HepG2 (cell line): ENCODE measurements around the gene SMG7. TPM values are rescaled to one million over a fixed set of nuclear protein-coding genes. Genes with fewer than 3 reads are reported as not detected.

Source experiments
- ATAC-seq: fragments of 200-7000 bp; cut with Tn5 transposase; 3 replicates; pipeline ENCODE4 v1.9.1; 2020; ENCODE audit warnings: mild to moderate bottlenecking, moderate library complexity
- BruUV-seq: library from RNA; stranded (reverse); fragments of 400-500 nt; replicated peaks from 2 replicates; lab custom pipeline; 2021; lab: Mats Ljungman, UMichigan
- CTCF ChIA-PET: fragments of 300-600 bp; formaldehyde crosslinking; extraction: SDS; loops from one replicate; lab custom pipeline; 2021; ENCODE audit warnings: low total read pairs, inconsistent platforms, low intra/inter-chr PET ratio; lab: Yijun Ruan, JAX
- POLR2A ChIA-PET: fragments of 350-600 bp; sonication (Branson Sonifier 250); formaldehyde crosslinking; loops from one replicate; lab custom pipeline; 2020; ENCODE audit warnings: antibody characterized with exemption, inconsistent platforms; lab: Yijun Ruan, JAX
- DNase-seq: peaks from one replicate; pipeline ENCODE4 v3.0.0-alpha.2; 2015; ENCODE audit warnings: low spot score
- FAIRE-seq: peaks from 3 replicates; lab custom pipeline; 2011; peaks lifted over from hg19 to GRCh38; lab: Jason Lieb, UNC
- H2AFZ ChIP-seq: one replicate; pipeline ENCODE4 v1.6.1; 2011; ENCODE audit warnings: low read length, inconsistent platforms
- H3K27ac ChIP-seq: fragments of 300-600 bp; 3 replicates; pipeline ENCODE4 v1.8.0; 2011; ENCODE audit warnings: mixed run types, mild to moderate bottlenecking, mixed read lengths, low read length, inconsistent platforms; ENCODE audit not compliant: insufficient read depth; ENCODE audit errors: extremely low read length
- H3K27me3 ChIP-seq, 2 experiments: fragments of 200-600 bp in 1 of 2; 2 replicates in 1 of 2; 3 replicates in 1 of 2; pipeline versions ENCODE4 v1.6.0 to v1.8.0; 2011; ENCODE audit warnings: low read length in 2 of 2, mild to moderate bottlenecking in 2 of 2, moderate library complexity in 2 of 2, inconsistent platforms in 1 of 2; ENCODE audit not compliant: insufficient read depth in 2 of 2, control insufficient read depth in 1 of 2
- H3K36me3 ChIP-seq, 2 experiments: fragments of 200-600 bp in 1 of 2; replicated peaks in 1 of 2; 2 replicates in 1 of 2; 3 replicates in 1 of 2; pipeline versions ENCODE4 v1.5.1 to v1.8.0; 2011; ENCODE audit warnings: low read length in 2 of 2, inconsistent platforms in 1 of 2; ENCODE audit not compliant: insufficient read depth in 2 of 2, control insufficient read depth in 1 of 2
- H3K4me1 ChIP-seq: 2 replicates; pipeline ENCODE4 v1.5.1; 2012; ENCODE audit warnings: low read length, inconsistent platforms; ENCODE audit not compliant: insufficient read depth
- H3K4me2 ChIP-seq: 2 replicates; pipeline ENCODE4 v1.6.0; 2011; ENCODE audit warnings: low read depth, low read length, inconsistent platforms
- H3K4me3 ChIP-seq, 3 experiments: fragments of 200-600 bp in 1 of 3; sonication (generic), shearing (Covaris generic) in 1 of 3; replicated peaks in 1 of 3; 2 replicates each; pipeline ENCODE4 v1.5.1; 2011 to 2016; ENCODE audit warnings: low read length in 3 of 3, inconsistent platforms in 2 of 3, low read depth in 2 of 3, mild to moderate bottlenecking in 2 of 3, control low read depth in 1 of 3, mixed read lengths in 1 of 3; ENCODE audit not compliant: insufficient read depth in 1 of 3
- H3K79me2 ChIP-seq: one replicate; pipeline ENCODE4 v1.6.1; 2011; ENCODE audit warnings: low read length, inconsistent platforms; ENCODE audit not compliant: insufficient read depth
- H3K9ac ChIP-seq: 2 replicates; pipeline ENCODE4 v1.6.0; 2011; ENCODE audit warnings: mild to moderate bottlenecking, low read depth, low read length, inconsistent platforms; ENCODE audit not compliant: insufficient read depth
- H3K9me3 ChIP-seq: 2 replicates; pipeline ENCODE4 v1.5.1; 2012; ENCODE audit warnings: mild to moderate bottlenecking, low read length
- H4K20me1 ChIP-seq: 2 replicates; pipeline ENCODE4 v1.6.0; 2011; ENCODE audit warnings: inconsistent platforms, mild to moderate bottlenecking, low read length, moderate library complexity; ENCODE audit not compliant: insufficient read depth
- AGO2 ChIP-seq: fragments of 200-400 bp; formaldehyde crosslinking; optimal IDR thresholded peaks from 2 replicates; pipeline ENCODE3; 2017; ENCODE audit warnings: mild to moderate bottlenecking, low read depth, low read length, moderate library complexity
- GABPB1 ChIP-seq: IDR thresholded peaks from 2 replicates; pipeline ENCODE4 v1.6.1; 2016; ENCODE audit warnings: mild to moderate bottlenecking, missing genetic modification reagents, moderate library complexity, missing compliant biosample characterization
- MBNL3 ChIP-seq: fragments of 250-450 bp; sonication (Bioruptor Pico); conservative IDR thresholded peaks from 2 replicates; pipeline ENCODE4 v1.8.0; 2022; ENCODE audit warnings: mild to moderate bottlenecking, inconsistent platforms
- MEIS2 ChIP-seq: sonication (generic); formaldehyde crosslinking; IDR thresholded peaks from 2 replicates; pipeline ENCODE4 v1.9.0; 2021; ENCODE audit warnings: mild to moderate bottlenecking, missing genetic modification reagents
- NR2F2 ChIP-seq: IDR thresholded peaks from 2 replicates; pipeline ENCODE4 v1.6.1; 2012; ENCODE audit warnings: low read depth, inconsistent platforms, borderline replicate concordance
- SMARCC2 ChIP-seq: fragments of 450-650 bp; IDR thresholded peaks from 2 replicates; pipeline ENCODE4 v1.6.1; 2017; ENCODE audit warnings: antibody characterized with exemption, mild to moderate bottlenecking
- TEAD3 ChIP-seq: optimal IDR thresholded peaks from 2 replicates; pipeline ENCODE3; 2016; ENCODE audit warnings: borderline replicate concordance
- U2AF1 ChIP-seq: fragments of 200-400 bp; formaldehyde crosslinking; optimal IDR thresholded peaks from 2 replicates; pipeline ENCODE3; 2017; ENCODE audit warnings: mild to moderate bottlenecking, low read depth, low read length
- XRCC5 ChIP-seq: fragments of 200-400 bp; formaldehyde crosslinking; optimal IDR thresholded peaks from 2 replicates; pipeline ENCODE3; 2017; ENCODE audit warnings: mild to moderate bottlenecking, low read length
- ZFP37 ChIP-seq: sonication (generic); formaldehyde crosslinking; IDR thresholded peaks from 2 replicates; pipeline ENCODE4 v1.4.0; 2020; ENCODE audit warnings: missing genetic modification reagents, borderline replicate concordance
- ZFP82 ChIP-seq: sonication (generic); formaldehyde crosslinking; IDR thresholded peaks from 2 replicates; pipeline ENCODE4 v1.5.1; 2020; ENCODE audit warnings: mild to moderate bottlenecking, missing genetic modification reagents, borderline replicate concordance
- ZSCAN31 ChIP-seq: sonication (generic); formaldehyde crosslinking; IDR thresholded peaks from 2 replicates; pipeline ENCODE4 v1.5.0; 2020; ENCODE audit warnings: low read depth, mild to moderate bottlenecking, missing genetic modification reagents
- WGBS: methylation state at CpG from one replicate; pipeline ENCODE4 v1.1.6; 2017; ENCODE audit warnings: low lambda C conversion rate; 5-methylcytosine and 5-hydroxymethylcytosine counted together
- in situ Hi-C: cut with HindIII; loops from 2 replicates; pipeline ENCODE4 v1.10.0; 2017; ENCODE audit warnings: low pct_unique_long_range_greater_than_20kb; ENCODE audit not compliant: extremely low pct_ligation_motif_present
- intact Hi-C: fragments of 100-400 bp; cut with micrococcal nuclease; formaldehyde crosslinking; loops from one replicate; pipeline ENCODE4 v1.10.0; 2022; ENCODE audit not compliant: unreplicated experiment
- polyA plus RNA-seq, 8 experiments: library from polyadenylated mRNA; depleted of rRNA in 3 of 8; stranded (reverse) in 7 of 8; unstranded in 1 of 8; fragments of >200 nt; fragmentation: Illumina TruSeq in 4 of 8; extraction: Trizol in 4 of 8; gene quantifications; 2 replicates each; pipeline versions ENCODE4 v1.2.1 to v1.2.3, GENCODE V29; 2011 to 2016; ENCODE audit warnings: low read depth in 4 of 8, missing spikeins in 1 of 8, mixed read lengths in 1 of 8; ENCODE audit not compliant: insufficient read depth in 1 of 8
- total RNA-seq, 5 experiments: library from RNA; depleted of rRNA; stranded (reverse); fragments of >200 nt; fragmentation: Illumina TruSeq; extraction: Trizol; gene quantifications; 2 replicates each; pipeline ENCODE4 v1.2.3, GENCODE V29; 2016; ENCODE audit warnings: low read depth in 1 of 5
- TF ChIP-seq, protein P1 (sequence below): sonication (generic); formaldehyde crosslinking; IDR thresholded peaks from 2 replicates; pipeline ENCODE4 v1.4.0; 2020; ENCODE audit warnings: missing genetic modification reagents, borderline replicate concordance
- TF ChIP-seq, protein P2 (sequence below): sonication (generic); formaldehyde crosslinking; conservative IDR thresholded peaks from 2 replicates; pipeline ENCODE4 v1.8.0; 2022; ENCODE audit warnings: missing genetic modification reagents
- TF ChIP-seq, protein P3 (sequence below): sonication (generic); formaldehyde crosslinking; IDR thresholded peaks from 2 replicates; pipeline ENCODE4 v1.4.0; 2020; ENCODE audit warnings: missing genetic modification reagents

Gene SMG7
- total and polyA plus RNA-seq, 2 of the 13 experiments (the other 11 are each of a cell fraction or from before 2014, with no cell fraction given) = 14.9 to 27.9 TPM

- no peak for DNase-seq
- no peak for TF ChIP-seq XRCC5
- no peak for TF ChIP-seq ZSCAN31 (CRISPR knock-in tag)
- TF ChIP-seq, protein P1, sequence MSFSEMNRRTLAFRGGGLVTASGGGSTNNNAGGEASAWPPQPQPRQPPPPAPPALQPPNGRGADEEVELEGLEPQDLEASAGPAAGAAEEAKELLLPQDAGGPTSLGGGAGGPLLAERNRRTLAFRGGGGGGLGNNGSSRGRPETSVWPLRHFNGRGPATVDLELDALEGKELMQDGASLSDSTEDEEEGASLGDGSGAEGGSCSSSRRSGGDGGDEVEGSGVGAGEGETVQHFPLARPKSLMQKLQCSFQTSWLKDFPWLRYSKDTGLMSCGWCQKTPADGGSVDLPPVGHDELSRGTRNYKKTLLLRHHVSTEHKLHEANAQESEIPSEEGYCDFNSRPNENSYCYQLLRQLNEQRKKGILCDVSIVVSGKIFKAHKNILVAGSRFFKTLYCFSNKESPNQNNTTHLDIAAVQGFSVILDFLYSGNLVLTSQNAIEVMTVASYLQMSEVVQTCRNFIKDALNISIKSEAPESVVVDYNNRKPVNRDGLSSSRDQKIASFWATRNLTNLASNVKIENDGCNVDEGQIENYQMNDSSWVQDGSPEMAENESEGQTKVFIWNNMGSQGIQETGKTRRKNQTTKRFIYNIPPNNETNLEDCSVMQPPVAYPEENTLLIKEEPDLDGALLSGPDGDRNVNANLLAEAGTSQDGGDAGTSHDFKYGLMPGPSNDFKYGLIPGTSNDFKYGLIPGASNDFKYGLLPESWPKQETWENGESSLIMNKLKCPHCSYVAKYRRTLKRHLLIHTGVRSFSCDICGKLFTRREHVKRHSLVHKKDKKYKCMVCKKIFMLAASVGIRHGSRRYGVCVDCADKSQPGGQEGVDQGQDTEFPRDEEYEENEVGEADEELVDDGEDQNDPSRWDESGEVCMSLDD = no peak
- TF ChIP-seq, protein P2, sequence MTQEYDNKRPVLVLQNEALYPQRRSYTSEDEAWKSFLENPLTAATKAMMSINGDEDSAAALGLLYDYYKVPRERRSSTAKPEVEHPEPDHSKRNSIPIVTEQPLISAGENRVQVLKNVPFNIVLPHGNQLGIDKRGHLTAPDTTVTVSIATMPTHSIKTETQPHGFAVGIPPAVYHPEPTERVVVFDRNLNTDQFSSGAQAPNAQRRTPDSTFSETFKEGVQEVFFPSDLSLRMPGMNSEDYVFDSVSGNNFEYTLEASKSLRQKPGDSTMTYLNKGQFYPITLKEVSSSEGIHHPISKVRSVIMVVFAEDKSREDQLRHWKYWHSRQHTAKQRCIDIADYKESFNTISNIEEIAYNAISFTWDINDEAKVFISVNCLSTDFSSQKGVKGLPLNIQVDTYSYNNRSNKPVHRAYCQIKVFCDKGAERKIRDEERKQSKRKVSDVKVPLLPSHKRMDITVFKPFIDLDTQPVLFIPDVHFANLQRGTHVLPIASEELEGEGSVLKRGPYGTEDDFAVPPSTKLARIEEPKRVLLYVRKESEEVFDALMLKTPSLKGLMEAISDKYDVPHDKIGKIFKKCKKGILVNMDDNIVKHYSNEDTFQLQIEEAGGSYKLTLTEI (CRISPR knock-in tag) = no peak
- no peak for TF ChIP-seq U2AF1
- TF ChIP-seq GABPB1 (CRISPR knock-in tag) = no peak
- TF ChIP-seq, protein P3, sequence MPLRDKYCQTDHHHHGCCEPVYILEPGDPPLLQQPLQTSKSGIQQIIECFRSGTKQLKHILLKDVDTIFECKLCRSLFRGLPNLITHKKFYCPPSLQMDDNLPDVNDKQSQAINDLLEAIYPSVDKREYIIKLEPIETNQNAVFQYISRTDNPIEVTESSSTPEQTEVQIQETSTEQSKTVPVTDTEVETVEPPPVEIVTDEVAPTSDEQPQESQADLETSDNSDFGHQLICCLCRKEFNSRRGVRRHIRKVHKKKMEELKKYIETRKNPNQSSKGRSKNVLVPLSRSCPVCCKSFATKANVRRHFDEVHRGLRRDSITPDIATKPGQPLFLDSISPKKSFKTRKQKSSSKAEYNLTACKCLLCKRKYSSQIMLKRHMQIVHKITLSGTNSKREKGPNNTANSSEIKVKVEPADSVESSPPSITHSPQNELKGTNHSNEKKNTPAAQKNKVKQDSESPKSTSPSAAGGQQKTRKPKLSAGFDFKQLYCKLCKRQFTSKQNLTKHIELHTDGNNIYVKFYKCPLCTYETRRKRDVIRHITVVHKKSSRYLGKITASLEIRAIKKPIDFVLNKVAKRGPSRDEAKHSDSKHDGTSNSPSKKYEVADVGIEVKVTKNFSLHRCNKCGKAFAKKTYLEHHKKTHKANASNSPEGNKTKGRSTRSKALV (CRISPR knock-in tag) = no peak
- TF ChIP-seq AGO2 = no peak
- TF ChIP-seq NR2F2 = no peak
- no peak for TF ChIP-seq SMARCC2
- TF ChIP-seq ZFP37 (CRISPR knock-in tag) = no peak
- no peak for TF ChIP-seq MBNL3 (CRISPR knock-in tag)
- TF ChIP-seq TEAD3 = no peak
- TF ChIP-seq MEIS2 = no peak
- no peak for TF ChIP-seq ZFP82
- TF ChIP-seq, all 625 proteins: peak for 0
- 53% methylated on average over 2 of the region's 2 CpGs for WGBS
- in situ Hi-C loops = no loop called here
- H3K79me2 ChIP-seq = no peaks in the 10 kb centered on the region
- H3K4me2 ChIP-seq = no peak overlapping the region
- no peaks in the 10 kb centered on the region for H4K20me1 ChIP-seq
- H3K27ac ChIP-seq = no peak overlapping the region
- H3K27me3 ChIP-seq = no peaks in the 10 kb centered on the region
- no peaks in the 10 kb centered on the region for H3K36me3 ChIP-seq
- CTCF ChIA-PET = no interaction called here
- no peak overlapping the region for H3K9ac ChIP-seq
- H3K9me3 ChIP-seq = no peaks in the 10 kb centered on the region
- BruUV-seq = no TSS peak
- intact Hi-C loops = no loop called here
- POLR2A ChIA-PET = no interaction called here
- ATAC-seq (no peak), FAIRE-seq (no peak)
- H3K4me3 ChIP-seq = no peak overlapping the region
- peaks cover 18% of the 10 kb centered on the region for H3K4me1 ChIP-seq
- H2AFZ ChIP-seq = no peak overlapping the region
Measured at GRCh38 chr1:183463566-183463965, 8.7 kb upstream of the SMG7 start.
